Activated gamma-delta T cell treated with anti-CD3 and anti-CD28 coated beads, Interleukin-2, amount 50 U/mL, for 16 hours (primary cell): Measurements from ENCODE around the gene SND1.
"Not testable (repeated sequence)": the region's sequence is repeated elsewhere in the genome, so short reads cannot be mapped to it uniquely, and the experiment has no call there.

Source experiments
- DNase-seq: peaks from one replicate; pipeline ENCODE4 v3.0.0-alpha.2; 2020; ENCODE audit warnings: low read depth

SND1 gene

GRCh38 chr7:127891854-127892438, 240.0 kb downstream of the SND1 start:
- no peak for DNase-seq

DNA sequence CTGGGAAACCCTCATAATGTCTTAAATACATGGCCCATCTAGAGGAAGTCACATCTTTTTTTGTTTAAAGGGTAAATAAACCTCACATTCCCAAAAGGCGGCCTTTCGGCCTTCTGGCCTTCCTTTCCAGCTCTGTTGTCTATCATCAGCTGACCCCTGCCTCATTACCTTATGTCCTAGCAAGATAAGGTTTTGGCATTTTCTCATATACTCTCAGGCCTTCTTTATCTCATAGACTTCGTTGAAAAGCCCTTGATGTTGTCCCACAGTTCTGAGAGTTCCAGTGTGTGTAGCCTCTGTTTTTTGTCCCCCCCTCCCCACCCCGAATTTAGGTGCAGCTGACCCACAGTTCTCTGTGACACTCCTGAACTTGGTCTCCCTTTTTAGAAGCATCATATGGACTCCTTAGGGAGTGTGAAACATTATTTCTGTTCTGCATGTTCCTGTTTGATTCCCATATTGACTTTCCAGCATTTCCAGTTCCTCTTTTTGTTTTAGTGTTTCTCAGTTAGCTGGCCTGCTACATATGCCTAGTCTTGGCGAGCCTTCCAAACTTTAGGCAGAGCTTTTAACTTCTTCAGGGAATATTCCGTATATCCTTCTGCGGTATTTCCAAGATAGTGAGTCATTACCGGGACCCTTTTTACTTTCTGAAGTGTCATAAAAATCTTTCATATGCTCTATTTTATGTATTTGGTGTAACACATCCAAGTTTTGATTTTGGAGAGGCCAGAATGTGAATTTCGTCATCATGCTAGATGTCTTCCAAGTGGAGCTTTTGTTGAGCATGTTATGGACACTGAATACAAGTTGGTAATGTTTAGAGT, 240.7 kb downstream of the SND1 start:
- DNase-seq: no peak

DNA sequence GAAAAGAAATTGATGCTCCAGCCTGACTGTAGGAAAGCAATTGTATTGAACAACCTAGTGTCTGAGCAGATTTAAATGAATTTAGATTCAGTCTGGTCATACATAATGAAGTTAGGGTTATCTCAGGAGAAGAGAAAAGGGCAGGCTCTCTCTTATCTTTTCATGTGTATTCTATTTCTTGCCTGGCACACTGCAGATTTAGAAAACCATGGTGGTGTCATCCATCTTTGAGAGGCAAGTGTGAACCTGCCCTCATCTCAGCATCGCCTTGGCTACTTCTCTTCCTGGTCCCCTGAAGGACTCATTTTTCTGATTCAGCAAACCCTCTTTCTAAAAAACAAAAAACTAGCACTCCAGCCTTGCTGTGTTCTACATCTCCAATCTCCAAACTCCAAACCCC, 241.6 kb downstream of the SND1 start:
- DNase-seq: no peak

DNA sequence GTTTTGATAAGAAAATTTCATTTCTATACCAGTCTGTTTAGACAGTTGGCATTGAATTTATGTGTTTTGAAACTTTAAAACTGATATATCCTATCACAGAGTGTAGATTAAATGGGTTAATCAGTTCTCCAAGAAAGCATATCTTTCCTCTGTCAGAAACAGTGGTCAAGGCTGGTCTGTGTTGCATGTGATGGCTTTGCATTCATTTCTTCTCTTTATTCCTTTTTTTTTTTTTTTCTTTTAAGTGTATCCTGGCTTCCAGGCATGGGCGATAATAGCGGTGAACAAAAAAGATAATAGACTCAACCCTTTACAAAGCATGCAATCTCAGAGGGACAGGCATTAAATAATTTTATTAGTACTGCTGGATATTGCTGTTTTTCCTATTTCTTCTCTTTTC, 242.6 kb downstream of the SND1 start:
- no peak for DNase-seq

GRCh38 chr7:127895360-127895759, 243.4 kb downstream of the SND1 start:
- DNase-seq: no peak

- DNase-seq: no peak
These were observed 243.9 kb downstream of the SND1 start for GRCh38 chr7:127895814-127896280.

DNA sequence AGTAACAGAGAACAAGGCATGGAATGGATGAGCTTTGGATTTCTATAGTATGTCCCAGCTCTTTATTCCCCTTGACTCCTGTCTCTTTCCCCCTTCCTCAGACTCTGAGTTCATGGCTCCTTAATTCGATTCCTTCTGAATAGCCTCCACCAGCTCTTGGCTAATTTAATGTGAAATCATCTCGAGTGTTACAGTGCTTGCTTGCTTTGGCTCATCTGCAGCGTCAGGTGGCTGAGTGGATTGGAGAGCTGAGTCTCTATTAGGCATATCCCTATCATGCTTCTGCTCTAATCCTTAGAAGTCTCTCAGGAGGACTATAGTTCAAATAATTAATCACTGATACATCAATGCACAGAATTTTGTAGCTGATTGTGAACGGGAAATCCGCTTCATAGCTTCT, 244.7 kb downstream of the SND1 start:
- no peak for DNase-seq

DNA sequence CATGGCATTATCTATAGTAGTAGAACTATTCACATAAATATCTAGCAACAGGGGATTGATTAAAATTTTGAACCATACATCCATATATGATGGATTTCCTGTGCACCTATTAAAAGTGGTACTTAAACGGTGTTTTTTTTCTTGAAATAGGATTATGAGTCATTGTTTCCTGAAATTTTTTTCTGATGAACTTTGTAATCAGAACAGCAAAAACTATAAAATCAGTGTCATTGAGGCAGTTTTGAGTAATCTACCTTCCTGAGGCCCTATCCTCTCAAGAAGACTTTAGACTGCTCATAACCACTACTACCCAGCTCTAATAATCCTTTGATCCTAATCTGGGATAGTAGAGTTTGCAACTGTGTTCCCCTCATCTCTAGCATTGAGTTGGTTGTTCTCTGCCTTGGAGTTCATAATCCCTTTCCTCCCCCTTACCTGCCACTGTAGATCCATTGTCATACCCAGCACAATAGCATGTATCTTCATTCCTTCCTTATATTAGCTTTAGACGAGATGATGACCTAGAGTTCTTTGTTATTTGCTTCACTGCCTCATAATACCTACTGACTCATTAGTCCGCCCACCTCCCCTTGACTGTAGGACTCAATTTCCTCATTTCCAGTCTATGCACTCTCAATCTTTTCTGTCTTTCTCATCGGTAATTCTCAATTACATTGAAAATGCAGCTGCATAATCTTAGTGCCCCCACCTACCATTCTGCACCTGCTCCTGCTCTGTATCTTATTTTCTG, 245.9 kb downstream of the SND1 start:
- DNase-seq: no peak

DNA sequence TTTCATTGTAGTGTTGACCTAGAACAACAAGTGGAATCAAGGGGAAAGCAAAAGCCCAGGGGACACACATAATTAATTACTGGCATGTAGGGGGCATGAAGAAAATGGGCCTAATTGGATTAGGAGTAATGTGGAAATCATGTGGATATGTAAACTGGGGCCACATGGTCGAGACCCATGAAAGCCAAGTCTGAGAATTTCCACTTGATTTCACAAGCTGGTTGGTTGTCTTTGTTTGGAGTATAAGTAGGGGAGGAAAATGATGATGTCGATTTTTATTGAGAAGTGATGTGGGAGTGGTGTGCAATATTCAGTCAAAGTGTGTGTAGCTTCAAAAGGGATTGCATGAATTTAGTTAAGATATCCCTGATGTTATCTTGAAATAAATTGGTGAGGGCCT, 247.4 kb downstream of the SND1 start:
- no peak for DNase-seq

GRCh38 chr7:127900141-127900540, 248.1 kb downstream of the SND1 start:
- DNase-seq: no peak

DNA sequence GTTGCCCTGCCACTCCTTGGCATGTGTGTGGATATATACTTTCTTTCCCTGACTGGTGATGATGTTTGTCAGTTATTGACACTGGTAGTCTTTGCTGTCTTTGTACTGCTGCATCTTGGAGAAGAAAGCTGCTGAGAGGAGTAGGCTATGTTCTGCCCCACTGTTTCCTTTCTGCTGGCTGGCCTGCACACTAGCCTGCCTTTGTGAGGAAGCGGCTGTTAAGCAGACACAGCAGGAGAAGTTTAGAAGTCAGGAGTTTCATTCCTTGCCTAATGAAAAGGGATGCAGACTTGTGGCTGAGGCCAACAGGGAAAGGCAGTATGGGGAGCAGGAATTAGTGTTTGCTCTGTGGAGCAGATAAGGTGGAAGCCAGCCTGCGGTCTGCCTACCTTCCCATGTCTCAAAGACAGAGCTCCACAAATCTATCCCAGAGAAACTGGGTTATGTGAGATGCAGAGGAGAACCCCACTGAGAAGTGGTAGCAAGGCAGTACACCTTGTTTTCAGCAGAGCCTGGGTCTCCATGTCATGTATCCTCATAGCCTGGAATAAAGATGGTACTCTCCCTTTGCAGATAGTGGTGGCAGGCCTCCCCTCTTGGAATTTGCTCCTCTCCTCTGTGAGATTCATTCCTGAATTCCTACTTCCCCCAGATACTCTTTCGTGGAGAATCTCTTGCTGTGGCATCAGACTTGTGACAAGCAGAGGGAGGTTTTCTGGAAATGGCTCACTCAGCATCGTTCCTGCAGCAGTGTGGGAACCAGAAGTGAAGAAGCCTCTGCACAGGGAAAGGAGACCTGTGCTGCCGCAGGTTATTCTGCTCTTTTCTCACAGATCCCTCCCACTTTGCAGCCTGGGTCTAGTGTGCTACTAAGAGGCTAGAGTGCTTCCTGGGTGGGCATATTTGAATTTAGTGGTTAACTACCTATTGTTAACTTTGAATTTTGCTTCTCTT, 249.0 kb downstream of the SND1 start:
- DNase-seq: no peak

GRCh38 chr7:127901895-127902703, 250.1 kb downstream of the SND1 start:
- DNase-seq: no peak

- not testable (repeated sequence) for DNase-seq
These were observed 250.8 kb downstream of the SND1 start for GRCh38 chr7:127902753-127903152.

DNA sequence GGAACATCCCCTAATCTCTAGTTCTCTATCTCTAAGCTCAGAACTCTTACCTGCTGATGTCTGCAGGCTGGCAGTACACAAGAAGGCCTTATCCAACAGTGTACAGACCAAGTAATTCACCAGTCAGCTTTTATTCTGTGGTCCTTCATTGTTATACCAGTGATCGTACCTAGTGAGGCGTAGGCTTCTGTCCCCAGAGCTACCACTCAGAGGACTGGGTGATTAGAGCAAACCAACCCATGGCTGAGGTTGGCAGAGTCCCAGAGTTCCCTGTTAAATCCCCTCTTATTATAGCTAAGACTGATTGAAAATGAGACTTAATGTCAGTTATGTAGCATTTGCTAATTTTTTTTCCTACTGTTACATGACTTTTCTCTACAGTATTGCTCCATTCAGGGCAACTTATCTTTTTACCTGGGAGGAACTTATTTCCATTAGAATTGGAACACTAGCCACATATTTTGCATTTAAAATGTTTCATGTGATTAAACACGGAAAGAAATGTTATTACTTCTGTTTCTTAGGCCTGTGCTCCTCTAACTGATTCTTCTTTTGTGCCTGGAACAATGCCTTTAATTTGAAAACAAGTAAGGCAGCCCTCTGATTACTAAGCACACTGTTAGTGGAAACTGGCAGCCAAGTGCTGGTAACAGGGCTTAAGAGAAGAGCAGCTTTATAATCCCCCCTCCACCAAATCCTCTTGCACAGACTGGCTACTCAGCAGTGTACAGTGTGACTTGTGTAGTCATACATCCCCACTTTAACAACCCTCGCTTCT, 252.1 kb downstream of the SND1 start:
- DNase-seq: no peak

GRCh38 chr7:127904670-127904985, 252.6 kb downstream of the SND1 start:
- no peak for DNase-seq

DNA sequence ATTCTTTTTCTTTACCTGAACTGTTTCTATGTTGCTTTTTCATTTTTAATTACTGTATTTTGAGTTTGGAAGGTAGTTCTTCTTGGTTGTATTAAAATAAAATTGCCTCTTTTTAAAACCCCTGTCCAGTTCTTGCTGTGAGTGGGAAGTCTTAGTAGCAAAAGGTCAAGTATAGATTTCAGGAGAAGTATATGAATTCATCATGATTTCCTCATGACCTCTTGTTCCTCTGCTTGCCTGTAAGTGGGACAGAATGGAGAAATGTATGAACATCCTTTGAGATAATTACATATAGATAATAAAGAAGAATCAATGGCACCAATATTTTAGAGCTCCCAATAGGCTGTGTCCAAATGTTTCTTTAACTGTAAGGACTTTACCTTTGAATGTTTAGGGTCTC, 253.0 kb downstream of the SND1 start:
- no peak for DNase-seq

GRCh38 chr7:127905491-127906330, 253.7 kb downstream of the SND1 start:
- no peak for DNase-seq

DNA sequence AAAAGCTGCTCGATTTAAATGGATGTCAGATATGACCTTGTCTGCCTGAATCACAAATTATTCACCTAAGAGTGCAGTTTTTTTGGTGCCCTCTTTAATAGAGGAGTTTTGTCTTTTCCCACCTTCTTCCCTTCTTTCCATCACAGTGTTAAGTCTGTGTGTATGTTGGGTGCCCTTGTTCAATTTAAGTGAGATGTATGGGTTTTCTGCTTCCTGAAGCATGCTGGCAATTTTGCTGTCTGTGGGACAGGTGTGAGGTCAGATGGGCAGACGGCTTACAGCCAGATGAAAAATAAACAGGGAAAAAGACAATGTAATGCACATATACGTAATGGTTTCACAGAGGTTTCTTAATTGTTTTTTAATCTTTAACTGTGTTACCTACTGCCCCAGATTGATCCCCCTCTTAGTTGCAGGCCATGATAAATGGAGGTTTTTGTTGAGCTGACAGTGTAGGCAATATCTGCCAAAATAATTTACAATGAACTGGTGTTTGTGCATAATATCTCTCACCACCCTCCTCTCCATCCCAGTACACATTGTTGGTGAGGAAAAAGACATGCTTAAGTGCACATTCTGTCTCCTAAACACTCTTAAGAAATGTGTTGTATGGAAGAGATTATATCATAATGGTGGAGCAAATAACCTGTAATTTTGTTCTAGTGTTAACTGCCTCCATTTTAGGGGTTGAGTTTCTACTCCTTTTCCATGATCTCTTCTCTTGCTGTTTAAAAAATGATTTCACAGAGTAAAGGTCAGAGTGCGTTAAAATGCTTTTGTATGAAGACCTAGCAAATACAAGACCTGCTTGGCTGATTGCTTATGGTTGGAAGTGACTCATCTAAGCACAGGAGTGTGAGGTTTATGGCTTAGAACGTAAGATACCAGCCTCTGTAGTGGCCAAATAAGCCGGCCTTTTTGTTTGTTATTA, 255.4 kb downstream of the SND1 start:
- DNase-seq: no peak
